NK-92 (cell line): ENCODE results near the gene SMAD6.

ENCODE experiments used
- DNase-seq: peaks from one replicate; lab custom pipeline; 2025; ENCODE audit not compliant: unreplicated experiment; lab: John Stamatoyannopoulos, UW

Gene SMAD6

GRCh38 chr15:66702035-66702786 lies at the start of gene SMAD6:
Gene SMAD6 (plus strand): TSS chr15:66702236. CDS start chr15:66703259, 1,023 bp downstream.
- no peak for DNase-seq

GRCh38 chr15:66652806-66653205 lies 49.2 kb upstream of the SMAD6 start:
- DNase-seq: no peak

GRCh38 chr15:66653398-66653797 lies 48.6 kb upstream of the SMAD6 start:
- no peak for DNase-seq

GRCh38 chr15:66653852-66654251 lies 48.2 kb upstream of the SMAD6 start:
- DNase-seq: no peak

GRCh38 chr15:66654361-66654738 lies 47.7 kb upstream of the SMAD6 start:
- DNase-seq: no peak

GRCh38 chr15:66654739-66655375 lies 47.2 kb upstream of the SMAD6 start:
- DNase-seq: no peak

- DNase-seq: no peak
Observed at GRCh38 chr15:66655511-66655910, 46.5 kb upstream of the SMAD6 start.

- no peak for DNase-seq
Observed at GRCh38 chr15:66655997-66656396, 46.0 kb upstream of the SMAD6 start.

- DNase-seq: no peak
Observed at GRCh38 chr15:66657185-66658020, 44.6 kb upstream of the SMAD6 start.

GRCh38 chr15:66658044-66658443 lies 44.0 kb upstream of the SMAD6 start:
- DNase-seq: no peak

GRCh38 chr15:66658855-66659254 lies 43.2 kb upstream of the SMAD6 start:
- DNase-seq: no peak

GRCh38 chr15:66659384-66659783 lies 42.7 kb upstream of the SMAD6 start:
- no peak for DNase-seq

- DNase-seq: no peak
Observed at GRCh38 chr15:66661432-66662096, 40.5 kb upstream of the SMAD6 start.

GRCh38 chr15:66662522-66662921 lies 39.5 kb upstream of the SMAD6 start:
- no peak for DNase-seq

GRCh38 chr15:66663664-66664063 lies 38.4 kb upstream of the SMAD6 start:
- no peak for DNase-seq

- DNase-seq: no peak
Observed at GRCh38 chr15:66670175-66670574, 31.9 kb upstream of the SMAD6 start.

GRCh38 chr15:66670762-66671580 lies 31.1 kb upstream of the SMAD6 start:
- no peak for DNase-seq

GRCh38 chr15:66672867-66673266 lies 29.2 kb upstream of the SMAD6 start:
- no peak for DNase-seq

- DNase-seq: no peak
Observed at GRCh38 chr15:66673410-66674322, 28.4 kb upstream of the SMAD6 start.
